ENCODE measurements around the gene TPCN1.

- TF ChIP-seq POLR2AphosphoS5 (IDR thresholded peaks at IDR 0.05) (no peak), CTCF (IDR thresholded peaks at IDR 0.05 in 8 of 11, conservative IDR thresholded peaks at IDR 0.05 in 3 of 11) (no peak)
Measured at GRCh38 chr12:113340061-113340460, 118.8 kb downstream of the TPCN1 start.

Measured in spleen (tissue), 7 donors.